NT2/D1 (cell line): Measurements from ENCODE around the gene CD44.
A peak's percentile ranks its signal among the peaks of the same experiment; 100 is the strongest.

ENCODE experiments used
- DNase-seq: peaks from one replicate; pipeline ENCODE4 v3.0.0-alpha.2; 2011; ENCODE audit warnings: low read depth, low spot score
- H3K27me3 ChIP-seq: 2 replicates; pipeline ENCODE4 v1.6.0; 2011; ENCODE audit warnings: mild to moderate bottlenecking; ENCODE audit not compliant: insufficient read length, insufficient read depth
- H3K36me3 ChIP-seq: 2 replicates; pipeline ENCODE4 v1.6.1; 2011; ENCODE audit warnings: mild to moderate bottlenecking, low read length, mixed read lengths; ENCODE audit not compliant: insufficient read depth, insufficient read length
- H3K4me1 ChIP-seq: 2 replicates; pipeline ENCODE4 v1.5.1; 2011; ENCODE audit not compliant: insufficient read depth, insufficient read length
- H3K4me3 ChIP-seq: 2 replicates; pipeline ENCODE4 v1.5.1; 2011; ENCODE audit warnings: low read depth; ENCODE audit not compliant: insufficient read length
- H3K9ac ChIP-seq: 2 replicates; pipeline ENCODE4 v1.6.0; 2011; ENCODE audit warnings: low read depth; ENCODE audit not compliant: insufficient read length
- H3K9me3 ChIP-seq: 2 replicates; pipeline ENCODE4 v1.5.1; 2011; ENCODE audit warnings: mild to moderate bottlenecking, low read length; ENCODE audit not compliant: insufficient read depth
- SUZ12 ChIP-seq: IDR thresholded peaks from 2 replicates; pipeline ENCODE4 v1.6.1; 2011; ENCODE audit not compliant: insufficient read length, insufficient read depth; ENCODE audit errors: extremely low read depth
- YY1 ChIP-seq: IDR thresholded peaks from 2 replicates; pipeline ENCODE4 v1.6.1; 2011; ENCODE audit not compliant: insufficient read length, insufficient read depth
- ZNF274 ChIP-seq: IDR thresholded peaks from 2 replicates; pipeline ENCODE4 v1.6.1; 2011; ENCODE audit warnings: mild to moderate bottlenecking, low read depth, low read length

The CD44 gene

DNA sequence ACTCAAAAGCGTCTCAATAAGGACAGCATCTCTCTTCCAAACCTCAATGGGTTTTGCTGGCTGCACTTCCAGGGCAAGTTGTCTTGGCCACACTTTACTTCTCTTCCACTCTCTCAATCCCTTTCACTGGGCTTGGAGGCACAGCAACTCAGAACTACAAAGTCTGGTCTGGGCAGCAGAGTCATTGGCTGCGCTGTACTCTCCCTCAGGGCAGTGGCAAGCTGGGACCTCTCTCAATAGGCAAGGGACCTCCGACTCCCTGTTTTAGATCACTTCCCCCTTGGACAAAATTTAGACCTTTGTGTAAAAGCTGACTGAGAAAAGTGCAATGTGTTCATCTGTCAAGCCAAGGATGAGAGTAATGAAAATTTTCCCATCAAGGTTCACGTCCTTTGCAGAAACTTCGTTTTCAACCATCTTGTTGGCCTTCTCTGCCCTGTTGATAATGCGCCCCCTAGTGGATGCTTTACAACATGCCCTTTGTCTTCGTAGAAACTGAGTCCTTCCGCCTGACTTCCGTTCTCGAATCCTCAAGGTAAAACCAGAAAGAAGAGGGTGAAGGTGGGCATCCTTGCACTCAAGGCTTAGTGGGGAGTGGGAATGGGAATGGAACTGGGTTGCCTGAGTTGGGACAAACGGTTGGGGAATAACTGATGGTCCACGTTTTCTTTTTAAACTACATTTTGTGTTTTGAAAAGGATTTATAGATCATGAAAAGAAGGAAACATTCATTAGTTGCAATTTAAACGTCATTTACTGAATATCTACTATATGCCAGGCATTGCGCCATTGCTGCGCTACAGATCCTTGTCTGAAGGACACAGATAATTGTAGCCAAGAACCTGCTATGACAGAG, 99.1 kb downstream of the CD44 start:
- peak; percentile 70 for DNase-seq
- TF ChIP-seq SUZ12 = no peak
- no peak for TF ChIP-seq YY1
- TF ChIP-seq ZNF274 = no peak
- Histone ChIP-seq H3K4me1 (no peaks in the 10 kb centered on the region), H3K4me3 (no peak overlapping the region), H3K36me3 (no peaks in the 10 kb centered on the region), H3K9me3 (no peaks in the 10 kb centered on the region), H3K9ac (no peak overlapping the region), H3K27me3 (no peaks in the 10 kb centered on the region)

DNA sequence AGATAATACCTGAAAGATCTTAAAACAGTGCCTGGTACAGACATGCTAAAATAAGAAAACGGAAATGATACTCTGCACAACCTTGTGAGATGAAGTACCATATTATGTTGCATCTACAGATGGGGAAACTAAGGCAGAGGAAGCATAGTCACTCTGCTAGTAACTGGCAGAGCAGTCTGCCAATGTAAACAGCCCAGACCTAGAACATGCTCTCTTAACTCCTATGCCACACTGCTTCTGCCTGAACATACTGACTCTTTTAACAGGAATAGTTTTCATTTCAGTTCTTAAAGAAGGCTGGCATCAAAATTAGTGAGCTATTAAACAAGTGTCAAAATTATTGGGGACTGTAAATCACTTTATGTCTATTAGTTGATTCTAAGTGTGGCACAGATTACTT, 99.9 kb downstream of the CD44 start:
- DNase-seq = no peak
- H3K9me3 ChIP-seq = no peaks in the 10 kb centered on the region
- no peaks in the 10 kb centered on the region for H3K27me3 ChIP-seq
- no peaks in the 10 kb centered on the region for H3K4me1 ChIP-seq
- no peak for TF ChIP-seq YY1
- no peak for TF ChIP-seq ZNF274
- TF ChIP-seq SUZ12 = no peak
- H3K4me3 ChIP-seq = no peak overlapping the region
- no peaks in the 10 kb centered on the region for H3K36me3 ChIP-seq
- H3K9ac ChIP-seq = no peak overlapping the region

DNA sequence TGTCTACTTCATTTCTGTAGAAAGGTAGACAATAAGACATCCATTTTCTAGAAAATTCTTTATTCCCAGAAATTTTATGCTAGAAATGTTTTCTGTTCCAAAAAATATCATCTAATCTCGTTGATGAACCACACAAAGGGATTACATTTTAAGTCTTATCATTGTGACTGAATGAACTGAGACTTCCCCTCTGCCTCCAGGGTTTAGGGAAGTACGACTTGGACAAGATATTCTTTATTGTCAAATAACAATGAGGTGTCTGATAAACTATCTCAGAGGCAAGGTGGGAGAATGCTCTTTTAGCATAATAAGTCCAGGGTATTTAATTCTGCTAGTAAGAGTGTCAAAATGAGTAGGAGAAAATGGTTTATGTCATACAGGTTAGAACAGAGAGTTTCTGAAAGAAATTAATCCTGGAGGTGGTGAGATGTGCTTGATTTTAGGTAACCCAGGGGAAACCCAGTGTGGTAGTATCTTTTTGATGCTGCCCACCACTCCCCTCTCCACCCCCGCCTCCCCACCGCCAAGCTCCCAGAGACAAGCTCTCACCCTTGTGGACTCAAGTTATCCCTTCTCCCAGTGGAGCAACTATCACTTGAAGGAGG, 100.6 kb downstream of the CD44 start:
- no peak for DNase-seq
- no peak overlapping the region for H3K9ac ChIP-seq
- TF ChIP-seq YY1 = no peak
- no peak for TF ChIP-seq SUZ12
- no peak for TF ChIP-seq ZNF274

DNA sequence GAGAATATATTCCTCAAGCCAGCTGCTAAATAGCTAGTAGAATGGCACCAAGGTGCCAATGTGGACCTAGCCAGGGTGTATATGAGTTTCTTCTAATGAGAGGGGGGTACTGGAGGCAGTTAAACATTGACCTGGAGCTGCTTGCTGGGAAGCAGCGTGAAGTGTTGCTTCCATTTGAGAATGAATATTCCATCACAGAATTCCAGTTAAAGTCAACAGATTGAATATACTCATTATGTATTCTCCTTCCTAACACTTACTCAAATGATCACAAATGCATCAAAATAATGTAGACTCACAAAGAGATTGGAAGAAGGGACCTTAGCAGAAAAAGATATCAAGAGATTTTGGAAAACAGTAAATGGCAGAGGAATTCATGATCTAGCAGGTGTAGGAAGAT, 102.1 kb downstream of the CD44 start:
- no peak for TF ChIP-seq ZNF274
- no peak for TF ChIP-seq YY1
- no peak for TF ChIP-seq SUZ12
- H3K36me3 ChIP-seq = no peaks in the 10 kb centered on the region
- H3K9ac ChIP-seq = no peak overlapping the region
- H3K4me1 ChIP-seq = no peaks in the 10 kb centered on the region
- no peak overlapping the region for H3K4me3 ChIP-seq
- no peaks in the 10 kb centered on the region for H3K9me3 ChIP-seq
- DNase-seq = no peak
- H3K27me3 ChIP-seq = no peaks in the 10 kb centered on the region

More for the DNA sequence above, 100.6 kb downstream of the CD44 start:
- Histone ChIP-seq H3K4me3 (no peak overlapping the region), H3K27me3 (no peaks in the 10 kb centered on the region), H3K36me3 (no peaks in the 10 kb centered on the region), H3K9me3 (no peaks in the 10 kb centered on the region), H3K4me1 (no peaks in the 10 kb centered on the region)

DNA sequence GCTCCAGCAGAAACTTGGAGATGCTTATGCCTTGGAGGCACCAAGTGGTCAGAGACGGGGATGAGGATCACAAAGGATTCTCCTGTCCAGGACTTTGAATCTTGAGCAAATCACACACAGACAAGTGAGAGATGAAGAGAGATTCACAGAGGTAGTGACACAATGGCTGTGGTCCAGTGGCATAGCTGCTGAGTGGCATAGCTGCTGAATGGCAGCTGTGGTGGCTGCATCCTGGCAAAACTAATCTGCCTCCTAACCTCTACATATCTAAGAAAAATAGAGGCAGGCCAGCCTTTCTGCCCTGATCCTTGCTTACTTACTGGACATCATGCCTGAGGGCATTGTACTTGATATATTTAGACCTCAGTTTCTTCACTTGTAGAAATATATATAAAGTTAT, 102.6 kb downstream of the CD44 start:
- Histone ChIP-seq H3K4me1 (no peaks in the 10 kb centered on the region), H3K27me3 (no peaks in the 10 kb centered on the region), H3K36me3 (no peaks in the 10 kb centered on the region), H3K4me3 (no peak overlapping the region), H3K9me3 (no peaks in the 10 kb centered on the region), H3K9ac (no peak overlapping the region)
- no peak for DNase-seq
- TF ChIP-seq ZNF274 = no peak

DNA sequence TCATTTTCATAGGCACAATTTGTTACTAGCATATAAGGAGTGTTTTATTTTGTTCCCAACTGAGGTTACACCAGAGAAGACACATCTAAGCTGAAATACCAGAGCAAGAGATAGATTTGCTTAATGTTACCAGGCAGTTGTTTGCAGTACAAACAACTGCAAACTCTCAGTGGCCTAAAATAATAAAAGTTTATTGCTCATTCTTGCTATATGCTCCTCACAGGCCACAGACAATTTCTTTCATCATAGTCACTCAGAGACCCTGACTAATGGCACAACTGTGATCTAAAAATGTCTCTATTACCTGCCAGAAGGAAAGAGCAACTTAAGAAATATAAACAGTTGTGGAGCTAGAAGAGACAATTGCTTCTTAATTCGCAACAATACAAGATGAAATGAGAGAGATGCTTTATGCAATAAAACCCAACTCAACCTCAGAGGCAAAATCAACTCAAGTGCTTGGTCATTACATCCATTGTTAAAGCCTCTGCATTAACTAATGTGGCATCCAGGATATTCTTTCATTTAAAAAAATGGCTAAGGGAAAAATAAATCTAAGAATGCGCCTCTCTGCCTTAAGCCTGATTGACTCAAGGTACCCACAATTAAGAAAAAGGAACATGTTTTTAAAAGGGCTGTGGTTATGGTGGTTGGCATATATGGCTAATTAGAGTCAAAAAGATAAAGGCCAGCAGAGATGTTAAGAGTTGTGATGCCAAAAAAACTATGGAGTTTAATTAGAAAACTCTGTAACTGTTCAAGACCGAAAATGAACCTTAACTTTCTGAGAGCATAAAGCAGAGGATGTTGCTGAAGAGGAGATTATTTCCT, 103.7 kb downstream of the CD44 start:
- H3K4me1 ChIP-seq = no peaks in the 10 kb centered on the region

DNA sequence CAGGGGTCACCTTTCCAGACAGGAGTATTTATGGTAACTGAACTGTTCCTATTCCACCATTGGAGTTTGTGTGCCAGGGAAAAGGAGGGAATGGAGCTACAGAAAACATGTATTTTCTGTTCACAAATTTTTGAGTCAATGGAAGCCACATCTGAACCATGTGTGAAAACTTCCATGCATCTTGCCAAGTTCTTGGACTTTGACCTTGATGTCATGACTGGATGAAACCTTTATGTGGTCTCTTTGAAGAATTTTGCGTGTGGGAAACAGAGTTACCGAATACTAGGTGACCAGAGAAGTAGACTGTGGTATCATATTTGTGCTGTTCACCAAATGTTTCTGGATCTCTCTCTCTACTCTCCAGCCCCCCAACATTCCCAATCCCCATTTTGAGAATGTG, 104.8 kb downstream of the CD44 start:
- H3K9me3 ChIP-seq = no peaks in the 10 kb centered on the region
- no peak for DNase-seq
- H3K9ac ChIP-seq = no peak overlapping the region
- no peaks in the 10 kb centered on the region for H3K27me3 ChIP-seq
- no peak for TF ChIP-seq SUZ12
- no peak for TF ChIP-seq YY1
- no peak for TF ChIP-seq ZNF274
- H3K36me3 ChIP-seq = no peaks in the 10 kb centered on the region
- no peak overlapping the region for H3K4me3 ChIP-seq
- no peaks in the 10 kb centered on the region for H3K4me1 ChIP-seq

More for the DNA sequence above, 103.7 kb downstream of the CD44 start:
- H3K4me3 ChIP-seq = no peak overlapping the region
- H3K36me3 ChIP-seq = no peaks in the 10 kb centered on the region
- H3K9ac ChIP-seq = no peak overlapping the region
- H3K9me3 ChIP-seq = no peaks in the 10 kb centered on the region
- TF ChIP-seq SUZ12 = no peak
- no peak for TF ChIP-seq ZNF274
- TF ChIP-seq YY1 = no peak
- DNase-seq = no peak
- H3K27me3 ChIP-seq = no peaks in the 10 kb centered on the region
